NCI-H526 treated with DMSO at 0.1 percent for 48 hours (cell line): Measurements from ENCODE around the gene COASY.
"Not testable (repeated sequence)": the region's sequence is repeated elsewhere in the genome, so short reads cannot be mapped to it uniquely, and the experiment has no call there.

Source experiments
- DNase-seq: peaks from one replicate; lab custom pipeline; 2025; lab: John Stamatoyannopoulos, UW

COASY gene

GRCh38 chr17:42553161-42553818 is 8.7 kb upstream of the COASY start:
- DNase-seq = no peak

GRCh38 chr17:42553866-42554249 is 8.1 kb upstream of the COASY start:
- DNase-seq = no peak

GRCh38 chr17:42554250-42555121 is 7.5 kb upstream of the COASY start:
- peak; percentile 56 for DNase-seq

GRCh38 chr17:42555122-42555622 is 6.8 kb upstream of the COASY start:
- no peak for DNase-seq

GRCh38 chr17:42555961-42556617 is 5.9 kb upstream of the COASY start:
- DNase-seq = not testable (repeated sequence)

- DNase-seq = no peak
Measured at GRCh38 chr17:42559075-42559474, 2.9 kb upstream of the COASY start.

GRCh38 chr17:42560246-42560645 is 1.7 kb upstream of the COASY start:
- DNase-seq = no peak

GRCh38 chr17:42562388-42563142 is 617 bp downstream of the COASY start:
- DNase-seq = no peak

- no peak for DNase-seq
Measured at GRCh38 chr17:42563143-42563509, 1.2 kb downstream of the COASY start.

GRCh38 chr17:42563543-42563942 is 1.6 kb downstream of the COASY start:
- DNase-seq = no peak

GRCh38 chr17:42563950-42564349 is 2.0 kb downstream of the COASY start:
- DNase-seq = no peak

GRCh38 chr17:42564815-42565522 is 3.0 kb downstream of the COASY start:
- DNase-seq = no peak

- DNase-seq = no peak
Measured at GRCh38 chr17:42565523-42566214, 3.7 kb downstream of the COASY start.

- DNase-seq = no peak
Measured at GRCh38 chr17:42566215-42566882, 4.4 kb downstream of the COASY start.

- peak; percentile 74 for DNase-seq
Measured at GRCh38 chr17:42566883-42567573, 5.1 kb downstream of the COASY start, which contains the start of gene MLX. TSS of gene MLX (plus strand) at chr17:42567100. CDS start at chr17:42567125, 25 bp downstream.

GRCh38 chr17:42568341-42569111 is 6.6 kb downstream of the COASY start:
- no peak for DNase-seq

- no peak for DNase-seq
Measured at GRCh38 chr17:42571435-42572225, 9.7 kb downstream of the COASY start.

- no peak for DNase-seq
Measured at GRCh38 chr17:42573095-42573494, 11.1 kb downstream of the COASY start.
